ENCODE results near the gene MRAS.

Gene MRAS

GRCh38 chr3:138363322-138363721 is 14.9 kb downstream of the MRAS start:
- ATAC-seq (replicated peaks; ENCODE audit: extremely low read depth, poor library complexity, severe bottlenecking): no peak
- H3K36me3 Mint-ChIP-seq (ENCODE audit: insufficient read depth): peaks cover 4% of the 10 kb centered on the region
- peaks cover 13% of the 10 kb centered on the region for H3K27me3 Mint-ChIP-seq
- no peaks in the 10 kb centered on the region for H3K4me1 Mint-ChIP-seq
- DNase-seq (ENCODE audit: low spot score in 2 of 2): no peak
- no peaks in the 10 kb centered on the region for H3K9me3 Mint-ChIP-seq
- no peak overlapping the region for H3K27ac Mint-ChIP-seq (ENCODE audit: low read depth)
- H3K4me3 Mint-ChIP-seq: no peak overlapping the region

GRCh38 chr3:138364356-138365252 is 16.2 kb downstream of the MRAS start:
- Mint-ChIP-seq H3K27ac (ENCODE audit: low read depth) (no peak overlapping the region), H3K27me3 (peaks cover 13% of the 10 kb centered on the region), H3K36me3 (ENCODE audit: insufficient read depth) (peaks cover 4% of the 10 kb centered on the region), H3K9me3 (no peaks in the 10 kb centered on the region), H3K4me3 (no peak overlapping the region), H3K4me1 (no peaks in the 10 kb centered on the region)
- ATAC-seq (replicated peaks; ENCODE audit: extremely low read depth, poor library complexity, severe bottlenecking) (no peak), DNase-seq (ENCODE audit: low spot score in 2 of 2) (no peak)

GRCh38 chr3:138365253-138365555 is 16.8 kb downstream of the MRAS start:
- H3K27me3 Mint-ChIP-seq: peaks cover 16% of the 10 kb centered on the region
- H3K9me3 Mint-ChIP-seq: no peaks in the 10 kb centered on the region
- H3K27ac Mint-ChIP-seq (ENCODE audit: low read depth): no peak overlapping the region

GRCh38 chr3:138366006-138366759 is 17.8 kb downstream of the MRAS start:
- Mint-ChIP-seq H3K27me3 (peaks cover 26% of the 10 kb centered on the region), H3K9me3 (no peaks in the 10 kb centered on the region), H3K4me1 (no peaks in the 10 kb centered on the region), H3K27ac (ENCODE audit: low read depth) (no peak overlapping the region), H3K4me3 (no peak overlapping the region), H3K36me3 (ENCODE audit: insufficient read depth) (peaks cover 4% of the 10 kb centered on the region)
- ATAC-seq (replicated peaks; ENCODE audit: extremely low read depth, poor library complexity, severe bottlenecking) (no peak), DNase-seq (ENCODE audit: low spot score in 2 of 2) (no peak)

More at GRCh38 chr3:138365253-138365555, 16.8 kb downstream of the MRAS start:
- DNase-seq (ENCODE audit: low spot score in 2 of 2) (no peak), ATAC-seq (replicated peaks; ENCODE audit: extremely low read depth, poor library complexity, severe bottlenecking) (no peak)
- Mint-ChIP-seq H3K36me3 (ENCODE audit: insufficient read depth) (peaks cover 4% of the 10 kb centered on the region), H3K4me1 (no peaks in the 10 kb centered on the region), H3K4me3 (no peak overlapping the region)

- Mint-ChIP-seq H3K4me1 (no peaks in the 10 kb centered on the region), H3K36me3 (ENCODE audit: insufficient read depth) (peaks cover 7% of the 10 kb centered on the region), H3K9me3 (no peaks in the 10 kb centered on the region), H3K27me3 (peaks cover 36% of the 10 kb centered on the region), H3K27ac (ENCODE audit: low read depth) (no peak overlapping the region), H3K4me3 (no peak overlapping the region)
- ATAC-seq (replicated peaks; ENCODE audit: extremely low read depth, poor library complexity, severe bottlenecking) (no peak), DNase-seq (ENCODE audit: low spot score in 2 of 2) (no peak)
These were observed 19.0 kb downstream of the MRAS start for GRCh38 chr3:138367326-138367850.

- peaks cover 31% of the 10 kb centered on the region for H3K27me3 Mint-ChIP-seq
- H3K4me3 Mint-ChIP-seq: no peak overlapping the region
- no peak for ATAC-seq (replicated peaks; ENCODE audit: extremely low read depth, poor library complexity, severe bottlenecking)
- DNase-seq (ENCODE audit: low spot score in 2 of 2): no peak
- no peak overlapping the region for H3K27ac Mint-ChIP-seq (ENCODE audit: low read depth)
- H3K4me1 Mint-ChIP-seq: no peaks in the 10 kb centered on the region
- peaks cover 5% of the 10 kb centered on the region for H3K36me3 Mint-ChIP-seq (ENCODE audit: insufficient read depth)
- H3K9me3 Mint-ChIP-seq: no peaks in the 10 kb centered on the region
These were observed 19.5 kb downstream of the MRAS start for GRCh38 chr3:138367911-138368310.

DNA sequence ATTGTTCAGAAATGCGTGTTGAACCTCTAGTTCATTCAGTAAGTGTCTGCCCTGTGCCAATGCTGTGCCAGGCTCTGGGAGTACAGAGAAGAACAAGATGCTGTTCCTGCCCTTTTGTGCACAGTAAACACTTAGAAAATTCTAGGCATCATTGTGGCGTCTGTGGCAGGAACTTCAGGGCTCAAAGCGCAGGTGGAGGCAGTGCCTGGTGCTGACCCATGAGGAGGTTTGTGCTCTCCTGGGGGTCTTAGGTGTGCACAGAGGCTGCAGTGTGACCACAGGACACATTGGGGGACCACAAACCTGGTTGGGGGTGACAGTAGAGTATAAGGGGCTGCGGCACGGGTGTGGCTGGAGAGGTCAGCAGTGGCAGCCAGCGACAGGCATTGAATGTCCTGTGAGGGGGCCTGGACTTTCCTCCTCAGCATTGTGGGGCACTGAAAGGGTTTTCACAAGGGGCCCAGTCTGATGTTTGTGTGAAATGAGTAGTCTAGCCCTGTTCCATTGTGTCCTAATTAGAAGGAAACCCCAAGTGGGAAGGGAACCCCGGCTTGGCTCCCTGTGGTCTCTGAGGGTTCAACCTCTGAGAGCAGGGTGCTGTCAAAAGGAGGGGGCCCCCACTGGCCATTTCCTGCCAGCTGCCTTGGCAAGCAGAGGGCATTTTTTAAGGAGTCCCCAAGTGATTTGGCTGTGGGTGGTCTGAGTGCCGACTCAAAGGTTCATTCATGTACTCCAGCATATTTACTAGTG is 20.9 kb downstream of the MRAS start:
- Mint-ChIP-seq H3K4me3 (no peak overlapping the region), H3K4me1 (no peaks in the 10 kb centered on the region), H3K9me3 (no peaks in the 10 kb centered on the region), H3K36me3 (ENCODE audit: insufficient read depth) (peaks cover 5% of the 10 kb centered on the region), H3K27ac (ENCODE audit: low read depth) (no peak overlapping the region), H3K27me3 (peaks cover 25% of the 10 kb centered on the region)
- ATAC-seq (replicated peaks; ENCODE audit: extremely low read depth, poor library complexity, severe bottlenecking): no peak
- DNase-seq (ENCODE audit: low spot score in 2 of 2): no peak

DNA sequence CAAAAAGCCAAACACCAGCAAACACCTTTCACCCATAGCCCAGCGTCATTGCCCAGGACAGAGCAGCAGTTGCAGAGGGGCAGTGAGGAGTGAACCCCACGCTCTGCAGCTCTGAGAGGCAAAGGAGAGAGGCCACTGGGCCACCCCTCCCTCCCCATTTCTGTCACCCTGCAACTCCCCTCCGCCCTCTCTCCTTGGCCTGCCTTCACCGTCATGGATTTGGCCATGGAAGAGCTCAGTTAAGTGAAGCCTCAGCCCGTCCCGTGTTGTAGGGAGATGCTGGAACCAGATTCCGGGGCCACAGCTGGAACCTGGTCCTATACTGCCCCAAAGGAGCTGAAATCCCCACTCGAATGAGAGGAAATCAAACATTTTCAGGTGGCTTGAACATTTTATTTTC is 21.9 kb downstream of the MRAS start:
- peaks cover 25% of the 10 kb centered on the region for H3K27me3 Mint-ChIP-seq
- H3K36me3 Mint-ChIP-seq (ENCODE audit: insufficient read depth): peaks cover 5% of the 10 kb centered on the region
- H3K4me3 Mint-ChIP-seq: no peak overlapping the region
- H3K9me3 Mint-ChIP-seq: no peaks in the 10 kb centered on the region
- ATAC-seq (replicated peaks; ENCODE audit: extremely low read depth, poor library complexity, severe bottlenecking) (no peak), DNase-seq (ENCODE audit: low spot score in 2 of 2) (no peak)
- no peaks in the 10 kb centered on the region for H3K4me1 Mint-ChIP-seq
- no peak overlapping the region for H3K27ac Mint-ChIP-seq (ENCODE audit: low read depth)

DNA sequence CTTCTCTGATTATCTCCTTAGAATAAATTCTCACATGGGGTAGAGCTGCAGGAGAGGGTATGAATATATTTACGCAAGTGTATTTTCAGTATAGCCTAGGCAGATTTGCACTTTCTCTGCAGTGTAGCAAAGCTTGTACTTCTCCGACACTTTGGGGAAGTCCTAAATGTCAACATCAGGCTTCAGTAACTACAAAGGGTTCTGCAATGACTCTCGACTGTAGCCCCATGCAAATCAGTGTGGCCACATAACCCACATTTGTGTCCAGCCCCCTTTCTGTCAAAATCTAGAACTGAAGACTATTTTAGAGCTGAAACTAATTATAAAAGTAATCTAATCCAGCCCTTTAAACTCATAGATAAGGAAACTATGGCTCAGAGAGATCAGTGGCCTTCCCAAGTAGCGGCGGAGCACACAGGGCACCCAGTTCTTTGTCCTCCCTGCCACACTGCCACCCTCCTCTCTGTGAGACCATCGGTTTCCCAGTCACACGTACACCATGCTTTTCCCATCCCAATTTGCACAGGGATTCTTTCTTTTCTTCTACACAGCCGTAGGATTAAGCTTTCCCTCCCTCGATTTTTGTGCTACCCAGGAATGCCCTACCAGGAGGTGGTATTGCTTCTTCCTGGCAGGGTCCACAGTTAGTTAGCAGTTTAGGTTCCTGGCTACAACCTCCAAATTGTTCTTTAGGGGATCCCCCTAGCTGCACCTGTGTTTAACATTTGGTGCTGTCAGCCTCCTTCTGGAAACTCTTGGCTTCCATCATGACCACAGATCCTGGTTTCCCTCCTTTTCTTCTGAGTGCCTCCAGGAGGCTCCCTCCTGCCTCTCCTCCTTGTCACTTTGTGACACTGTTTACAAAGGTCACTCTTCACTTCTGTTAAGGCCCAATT is 22.9 kb downstream of the MRAS start:
- Mint-ChIP-seq H3K4me3 (no peak overlapping the region), H3K9me3 (no peaks in the 10 kb centered on the region), H3K4me1 (no peaks in the 10 kb centered on the region), H3K27ac (ENCODE audit: low read depth) (no peak overlapping the region), H3K27me3 (peaks cover 25% of the 10 kb centered on the region), H3K36me3 (ENCODE audit: insufficient read depth) (peaks cover 5% of the 10 kb centered on the region)
- ATAC-seq (replicated peaks; ENCODE audit: extremely low read depth, poor library complexity, severe bottlenecking): no peak
- DNase-seq (ENCODE audit: low spot score in 2 of 2): no peak

- H3K4me3 Mint-ChIP-seq: no peak overlapping the region
- H3K9me3 Mint-ChIP-seq: no peaks in the 10 kb centered on the region
- peaks cover 4% of the 10 kb centered on the region for H3K36me3 Mint-ChIP-seq (ENCODE audit: insufficient read depth)
- ATAC-seq (replicated peaks; ENCODE audit: extremely low read depth, poor library complexity, severe bottlenecking) (no peak), DNase-seq (ENCODE audit: low spot score in 2 of 2) (no peak)
- H3K27me3 Mint-ChIP-seq: peaks cover 25% of the 10 kb centered on the region
- no peak overlapping the region for H3K27ac Mint-ChIP-seq (ENCODE audit: low read depth)
- H3K4me1 Mint-ChIP-seq: no peaks in the 10 kb centered on the region
These were observed 24.8 kb downstream of the MRAS start for GRCh38 chr3:138373087-138373735.

DNA sequence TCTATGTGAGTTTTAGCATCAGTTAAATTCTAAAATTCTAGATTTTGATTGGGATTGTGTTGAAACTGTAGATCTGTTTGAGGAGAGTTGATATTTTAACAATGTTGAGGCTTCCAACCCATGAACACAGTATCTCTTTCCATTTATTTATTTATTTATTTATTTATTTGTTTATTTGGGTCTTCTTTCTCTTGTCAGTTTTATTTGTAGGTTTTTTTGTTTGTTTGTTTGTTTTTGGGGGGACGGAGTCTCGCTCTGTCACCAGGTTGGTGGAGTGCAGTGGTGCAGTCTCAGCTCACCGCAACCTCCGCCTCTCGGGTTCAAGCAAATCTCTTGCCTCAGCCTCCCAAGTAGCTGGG is 25.3 kb downstream of the MRAS start:
- no peak overlapping the region for H3K27ac Mint-ChIP-seq (ENCODE audit: low read depth)
- DNase-seq (ENCODE audit: low spot score in 2 of 2): no peak
- ATAC-seq (replicated peaks; ENCODE audit: extremely low read depth, poor library complexity, severe bottlenecking): no peak
- H3K4me3 Mint-ChIP-seq: no peak overlapping the region
- peaks cover 4% of the 10 kb centered on the region for H3K36me3 Mint-ChIP-seq (ENCODE audit: insufficient read depth)
- peaks cover 25% of the 10 kb centered on the region for H3K27me3 Mint-ChIP-seq
- H3K4me1 Mint-ChIP-seq: no peaks in the 10 kb centered on the region
- H3K9me3 Mint-ChIP-seq: no peaks in the 10 kb centered on the region

All from central memory CD8-positive, alpha-beta T cell (primary cell).